GM12801 (cell line): ENCODE measurements around the gene LAMA2.

Experiments used
- TF ChIP-seq, protein P1 (sequence below): IDR thresholded peaks from one replicate; pipeline ENCODE4 v1.5.1; 2011; ENCODE audit warnings: control low read depth; ENCODE audit not compliant: insufficient read length; ENCODE audit errors: extremely low read depth

LAMA2 gene

GRCh38 chr6:129350278-129350677 lies 467.3 kb downstream of the LAMA2 start:
- TF ChIP-seq, protein P1, sequence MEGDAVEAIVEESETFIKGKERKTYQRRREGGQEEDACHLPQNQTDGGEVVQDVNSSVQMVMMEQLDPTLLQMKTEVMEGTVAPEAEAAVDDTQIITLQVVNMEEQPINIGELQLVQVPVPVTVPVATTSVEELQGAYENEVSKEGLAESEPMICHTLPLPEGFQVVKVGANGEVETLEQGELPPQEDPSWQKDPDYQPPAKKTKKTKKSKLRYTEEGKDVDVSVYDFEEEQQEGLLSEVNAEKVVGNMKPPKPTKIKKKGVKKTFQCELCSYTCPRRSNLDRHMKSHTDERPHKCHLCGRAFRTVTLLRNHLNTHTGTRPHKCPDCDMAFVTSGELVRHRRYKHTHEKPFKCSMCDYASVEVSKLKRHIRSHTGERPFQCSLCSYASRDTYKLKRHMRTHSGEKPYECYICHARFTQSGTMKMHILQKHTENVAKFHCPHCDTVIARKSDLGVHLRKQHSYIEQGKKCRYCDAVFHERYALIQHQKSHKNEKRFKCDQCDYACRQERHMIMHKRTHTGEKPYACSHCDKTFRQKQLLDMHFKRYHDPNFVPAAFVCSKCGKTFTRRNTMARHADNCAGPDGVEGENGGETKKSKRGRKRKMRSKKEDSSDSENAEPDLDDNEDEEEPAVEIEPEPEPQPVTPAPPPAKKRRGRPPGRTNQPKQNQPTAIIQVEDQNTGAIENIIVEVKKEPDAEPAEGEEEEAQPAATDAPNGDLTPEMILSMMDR = no peak

GRCh38 chr6:129351807-129352206 lies 468.9 kb downstream of the LAMA2 start:
- TF ChIP-seq, protein P1 = no peak

DNA sequence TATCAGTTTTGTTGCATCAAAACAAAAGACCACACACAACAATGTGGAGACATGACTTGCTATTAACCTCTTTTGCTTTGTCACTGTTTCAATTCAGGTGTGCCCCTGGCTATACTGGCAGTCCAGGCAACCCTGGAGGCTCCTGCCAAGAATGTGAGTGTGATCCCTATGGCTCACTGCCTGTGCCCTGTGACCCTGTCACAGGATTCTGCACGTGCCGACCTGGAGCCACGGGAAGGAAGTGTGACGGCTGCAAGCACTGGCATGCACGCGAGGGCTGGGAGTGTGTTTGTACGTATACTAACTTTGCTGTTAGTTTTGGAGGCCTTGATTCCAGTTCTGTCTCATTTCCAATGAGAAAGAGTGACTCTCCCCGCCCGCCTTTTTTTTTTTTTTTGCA lies 470.1 kb downstream of the LAMA2 start:
- TF ChIP-seq, protein P1 = no peak

GRCh38 chr6:129356129-129356528 lies 473.2 kb downstream of the LAMA2 start:
- TF ChIP-seq, protein P1 = no peak

DNA sequence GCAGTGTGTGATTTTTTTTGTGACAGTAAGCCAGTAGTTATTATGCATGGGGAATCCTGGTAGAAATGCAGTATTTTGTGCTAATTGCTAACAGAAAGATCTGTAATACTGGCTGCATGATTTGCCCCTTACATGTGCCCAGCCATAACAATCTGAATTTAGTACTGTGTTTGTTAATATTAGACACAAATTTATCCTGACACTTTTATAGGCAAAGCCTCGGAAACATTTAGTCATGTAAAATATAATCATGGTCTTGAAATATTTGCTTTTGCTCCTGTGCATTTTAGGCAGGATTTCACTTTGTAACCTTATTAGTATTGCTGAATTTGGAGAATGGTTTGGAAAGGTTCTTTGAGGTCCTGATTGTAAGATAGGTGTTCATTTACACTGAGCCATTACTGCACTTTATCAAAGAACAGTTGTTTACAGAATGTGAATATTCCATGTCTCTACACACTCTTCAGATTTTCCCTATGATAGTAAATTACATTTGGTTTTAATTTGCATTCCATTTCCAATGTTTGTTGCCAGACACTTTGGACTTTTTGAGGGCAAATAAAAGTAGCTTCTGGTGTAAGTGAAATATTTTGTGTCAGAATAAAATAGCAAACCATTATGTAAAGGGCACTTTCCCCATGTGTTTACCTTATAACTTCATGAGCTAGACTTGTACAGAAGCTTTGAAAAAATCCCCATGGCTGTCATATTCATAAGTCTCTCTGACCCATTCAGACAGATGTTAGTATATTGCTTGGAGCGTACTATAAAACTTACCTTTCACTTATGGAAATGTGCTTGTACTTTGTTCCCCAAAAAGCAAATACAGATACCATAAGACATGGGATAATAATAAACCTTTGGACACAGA lies 477.1 kb downstream of the LAMA2 start:
- TF ChIP-seq, protein P1 = no peak

DNA sequence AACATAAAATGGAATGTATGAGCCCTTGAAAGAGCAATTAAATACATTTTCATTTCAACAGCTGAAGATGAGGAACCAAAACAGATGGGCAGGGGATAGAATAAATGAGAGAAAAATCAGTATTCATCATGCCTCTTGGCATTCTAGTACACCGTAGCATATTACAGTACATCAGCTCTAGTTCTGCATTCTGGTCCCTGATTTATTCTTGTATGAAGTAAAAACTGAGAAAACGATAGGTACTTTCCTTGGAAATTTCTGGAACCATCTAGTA lies 477.7 kb downstream of the LAMA2 start:
- TF ChIP-seq, protein P1 = no peak

GRCh38 chr6:129364037-129364436 lies 481.1 kb downstream of the LAMA2 start:
- TF ChIP-seq, protein P1 = no peak
